ENCODE measurements around the gene OGFR. TPM values are rescaled to one million over a fixed set of nuclear protein-coding genes. Genes with fewer than 3 reads are reported as not detected.

The OGFR gene
- total RNA-seq, 1 donor from 2014 or later, result 20.6 TPM

DNA sequence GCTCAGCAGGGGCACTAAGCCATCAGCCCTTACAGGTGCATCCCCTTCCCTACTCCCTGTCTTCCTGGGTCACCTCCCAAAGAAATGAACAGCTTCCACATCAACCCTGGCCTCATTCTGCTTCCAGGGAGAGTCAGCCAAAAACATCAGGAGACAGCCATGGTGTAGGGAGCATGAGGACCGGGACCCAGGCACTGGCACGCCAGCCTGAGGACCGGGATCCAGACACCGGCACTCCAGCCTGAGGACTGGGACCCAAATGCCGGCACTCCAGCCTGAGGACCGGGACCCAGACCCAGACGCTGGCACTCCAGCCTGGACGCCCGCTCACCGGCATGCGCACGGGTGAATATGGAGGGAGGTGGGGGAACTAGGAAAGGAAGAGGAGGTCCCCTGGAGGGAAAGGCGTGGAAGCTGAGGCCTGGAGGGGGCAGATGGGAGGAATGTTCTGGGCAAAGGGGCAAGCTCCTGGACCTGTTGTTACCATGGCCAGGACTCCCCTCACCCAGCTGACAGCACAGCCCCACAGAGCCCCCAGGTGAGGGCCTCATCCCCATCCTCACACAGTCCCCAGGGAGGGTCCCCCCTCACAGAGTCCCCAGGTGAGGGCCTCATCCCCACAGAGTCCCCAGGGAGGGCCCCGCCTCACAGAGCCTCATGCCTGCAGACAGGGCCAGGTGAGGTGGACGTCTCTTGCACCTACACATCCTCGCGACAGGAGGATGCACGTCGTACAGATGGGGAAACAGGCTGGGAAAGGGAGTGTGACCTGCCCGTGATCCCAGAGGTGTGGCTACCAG, 34.3 kb upstream of the OGFR start:
- no peak for DNase-seq

DNA sequence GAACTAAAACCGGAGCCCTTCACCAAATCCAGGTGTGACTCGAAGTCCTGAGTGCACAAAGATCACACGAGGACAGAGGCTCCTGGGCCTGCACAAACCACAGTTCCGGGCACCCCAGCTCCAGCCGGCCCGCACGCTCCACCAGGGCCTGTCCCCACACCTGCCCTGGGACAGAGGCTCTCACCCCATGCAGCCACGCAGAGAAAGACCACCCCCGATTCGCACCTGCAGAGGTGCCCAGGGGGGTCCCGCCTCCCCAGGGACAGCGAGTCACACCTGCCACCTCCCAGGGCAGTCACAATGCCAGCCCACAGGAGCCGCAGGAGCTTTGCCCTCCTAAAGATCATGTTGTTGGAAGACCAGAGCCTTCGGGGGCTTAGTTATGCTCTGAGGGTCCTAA, 33.7 kb upstream of the OGFR start:
- DNase-seq, result no peak

DNA sequence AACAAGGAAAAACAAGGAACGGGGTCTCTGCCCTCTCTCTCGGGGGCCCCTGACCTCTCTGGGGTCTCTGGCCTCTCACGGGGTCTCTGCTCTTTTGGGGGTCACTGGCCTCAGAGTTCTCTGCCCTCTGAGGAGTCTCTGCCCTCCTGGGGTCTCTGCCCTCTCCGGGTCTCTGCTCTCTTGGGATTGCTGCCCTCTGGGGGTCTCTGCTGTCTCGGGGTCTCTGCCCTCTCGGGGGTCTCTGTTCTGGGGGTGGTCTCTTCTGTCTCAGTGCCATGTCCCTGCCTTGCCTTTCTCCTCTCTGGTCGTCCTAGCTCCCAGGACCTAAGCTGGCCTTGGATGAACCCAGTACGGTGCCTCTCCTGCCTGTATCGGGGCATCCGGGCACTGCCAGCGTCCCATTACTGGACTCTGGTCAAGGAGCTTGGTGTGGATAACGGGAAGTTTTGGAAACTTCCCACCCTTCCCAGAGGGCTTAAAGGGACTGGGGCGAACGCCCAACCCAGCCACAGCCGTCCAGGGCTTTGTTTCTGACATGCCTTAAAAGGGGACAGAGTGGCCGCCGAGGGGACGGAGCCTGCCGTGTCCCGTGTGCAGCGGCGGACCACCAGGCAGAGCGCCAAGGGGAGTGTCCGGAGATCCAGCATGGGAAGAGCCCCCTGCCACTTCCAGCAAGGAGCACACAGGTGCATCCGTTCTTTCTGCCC, 33.1 kb upstream of the OGFR start:
- no peak for DNase-seq

DNA sequence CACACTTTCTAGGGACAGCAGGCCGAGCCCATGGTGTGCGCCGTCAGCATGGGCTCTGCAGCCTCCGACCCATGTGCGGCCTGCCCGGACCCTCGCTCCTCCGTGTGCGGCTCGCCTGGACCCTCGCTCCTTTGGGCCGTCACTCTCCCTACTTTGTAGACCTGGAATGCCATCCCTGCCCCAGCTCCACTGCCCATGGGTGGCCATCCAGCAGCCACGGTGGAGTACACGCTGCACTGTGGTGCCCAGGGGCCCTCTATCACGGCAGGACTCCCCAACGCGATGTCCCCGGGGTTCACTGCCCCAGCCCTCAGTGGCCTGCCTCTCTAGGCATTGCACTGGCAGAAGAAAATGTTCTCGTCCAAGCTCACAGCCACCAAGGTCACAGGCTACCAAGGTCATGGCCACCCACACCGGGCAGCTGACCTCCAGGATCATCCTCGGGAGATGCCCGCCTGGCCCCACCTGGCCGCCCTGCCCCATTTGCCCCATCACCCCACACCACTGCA, 32.5 kb upstream of the OGFR start:
- no peak for DNase-seq

DNA sequence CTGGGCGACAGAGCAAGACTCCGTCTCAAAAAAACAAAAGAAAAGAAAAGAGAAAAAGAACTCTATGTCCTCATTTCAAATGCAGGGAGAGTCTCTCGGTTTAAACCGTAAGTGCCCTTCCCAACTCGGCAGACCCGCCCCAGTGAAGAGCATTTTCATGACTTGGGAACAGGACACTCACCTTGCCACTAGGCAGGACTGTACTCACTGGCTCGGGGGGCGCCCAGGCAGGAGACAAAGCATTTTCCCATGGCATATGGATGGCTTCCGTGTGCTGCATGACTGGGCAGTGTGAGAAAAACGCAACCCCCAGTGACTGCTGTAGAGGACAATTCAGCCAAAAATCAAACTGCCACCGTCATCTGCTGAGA, 32.0 kb upstream of the OGFR start:
- DNase-seq, result no peak

DNA sequence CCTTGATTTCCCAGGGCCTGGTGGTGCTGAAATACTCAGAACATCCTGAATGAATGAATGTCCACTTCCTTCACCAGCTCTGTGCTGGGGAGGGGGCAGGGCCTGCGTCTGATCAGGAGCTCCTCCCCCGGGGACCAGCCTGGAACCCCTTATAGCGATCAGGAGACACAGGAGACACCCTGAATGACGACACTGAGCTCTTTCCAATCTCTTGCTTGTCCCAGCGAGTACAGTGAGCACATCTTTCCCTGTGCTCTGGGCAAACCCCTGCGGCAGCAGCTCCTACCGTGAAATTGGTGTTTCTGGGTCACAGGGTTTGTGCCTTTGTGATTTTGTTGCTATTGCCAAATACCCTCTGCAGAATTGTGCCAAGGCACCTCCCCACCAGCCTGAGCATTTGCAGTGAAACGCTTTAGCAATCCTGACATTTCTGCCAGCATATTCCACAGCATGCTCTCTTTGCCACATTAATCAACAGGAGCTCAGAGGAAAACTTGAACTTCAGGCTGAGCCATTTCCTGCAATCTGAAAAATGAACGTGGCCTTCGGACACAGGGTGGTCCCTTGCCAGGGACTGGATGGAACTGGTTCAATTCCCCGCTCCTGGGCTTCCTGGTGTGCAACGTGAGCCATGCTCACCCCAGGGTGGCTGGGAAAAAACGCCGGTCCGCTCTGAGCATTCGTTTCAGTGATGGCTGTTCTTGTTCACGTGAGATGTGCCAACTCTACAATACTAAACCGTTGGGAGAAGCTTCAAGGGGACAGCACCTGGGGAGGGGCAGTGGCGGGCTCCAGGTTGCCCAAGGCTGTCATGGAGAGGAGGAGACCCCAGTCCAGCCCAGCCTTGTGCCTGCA, 31.4 kb upstream of the OGFR start:
- DNase-seq, result peak; percentile 90

DNA sequence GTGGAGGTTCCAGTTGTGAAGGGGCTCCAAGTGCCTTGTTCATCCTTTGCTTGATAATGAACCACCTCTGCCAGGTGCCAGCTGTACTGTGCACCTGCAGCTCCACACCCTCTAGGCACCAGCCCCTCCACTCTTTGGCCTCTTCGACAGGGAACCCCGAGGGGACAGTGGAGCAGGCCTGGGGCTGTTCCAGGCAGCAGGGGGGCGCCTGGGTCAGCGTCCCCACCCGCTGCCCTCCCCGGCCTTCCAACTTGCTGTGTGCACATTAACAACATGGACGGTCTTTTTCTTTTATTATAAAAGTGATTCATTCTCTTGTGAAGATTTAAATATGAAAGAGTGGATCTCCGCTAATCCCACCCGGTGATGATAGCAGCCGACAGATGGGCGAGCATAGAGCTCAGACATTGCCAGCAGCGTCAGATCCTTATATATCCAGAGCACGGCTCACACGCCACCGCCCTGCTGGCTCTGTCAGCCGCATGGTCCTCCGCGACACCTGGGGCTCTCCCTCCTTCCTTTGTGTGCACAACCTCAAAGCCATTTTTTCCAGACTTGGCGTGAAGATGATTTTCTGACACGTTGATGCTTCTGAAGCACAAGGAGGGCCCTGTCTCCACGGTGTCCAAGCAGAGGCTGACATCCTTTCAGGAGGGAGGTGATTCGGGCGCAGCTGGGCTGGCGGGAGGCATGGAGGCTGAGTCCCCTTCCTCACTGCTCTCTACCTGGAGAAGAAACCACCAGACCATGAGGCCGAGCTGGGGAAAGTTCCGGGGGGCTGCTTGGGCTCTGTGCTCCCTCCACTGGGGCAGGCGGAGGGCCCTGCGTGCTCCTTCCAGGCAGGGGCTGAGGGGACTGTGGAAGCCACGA, 30.6 kb upstream of the OGFR start:
- DNase-seq, result peak; percentile 88

DNA sequence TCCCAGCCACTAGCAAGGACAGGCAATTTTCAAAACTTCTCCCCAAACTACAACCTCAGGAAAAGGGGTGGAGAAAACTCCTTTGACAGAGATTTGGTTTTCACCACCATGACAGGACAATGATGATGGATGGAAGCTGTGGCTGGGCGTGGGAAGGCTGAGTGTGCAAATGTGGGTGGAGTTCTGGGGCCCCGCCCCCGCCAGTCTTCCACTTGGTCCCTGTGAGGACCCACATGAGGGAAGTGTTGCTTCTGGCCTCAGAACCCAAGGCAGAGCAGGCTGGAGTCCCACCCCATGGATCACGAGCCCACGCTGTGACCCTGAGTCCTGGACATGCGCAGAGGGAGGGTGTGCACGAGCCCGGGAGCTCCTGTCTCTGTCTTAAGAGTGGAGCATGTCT, 29.9 kb upstream of the OGFR start:
- no peak for DNase-seq

DNA sequence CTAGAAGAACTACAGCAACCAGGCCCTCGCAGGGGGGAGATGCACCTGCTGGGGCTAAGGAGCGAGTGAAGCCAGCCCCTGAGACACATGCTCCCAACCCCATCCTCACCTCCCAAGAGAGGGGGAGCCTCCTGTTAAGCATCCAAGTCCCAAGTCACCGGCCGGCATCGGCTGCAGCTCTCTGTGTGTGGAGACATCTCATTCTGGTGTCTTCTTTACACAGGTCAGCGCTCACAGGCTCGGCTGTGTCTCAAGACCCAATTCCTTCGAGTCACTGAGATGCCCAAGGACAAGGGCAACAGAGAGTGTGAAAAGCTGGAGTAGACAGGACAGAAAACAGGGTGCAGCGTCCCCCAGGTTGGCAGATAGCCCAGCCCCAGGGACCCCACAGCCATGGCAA, 29.4 kb upstream of the OGFR start:
- DNase-seq, result no peak

DNA sequence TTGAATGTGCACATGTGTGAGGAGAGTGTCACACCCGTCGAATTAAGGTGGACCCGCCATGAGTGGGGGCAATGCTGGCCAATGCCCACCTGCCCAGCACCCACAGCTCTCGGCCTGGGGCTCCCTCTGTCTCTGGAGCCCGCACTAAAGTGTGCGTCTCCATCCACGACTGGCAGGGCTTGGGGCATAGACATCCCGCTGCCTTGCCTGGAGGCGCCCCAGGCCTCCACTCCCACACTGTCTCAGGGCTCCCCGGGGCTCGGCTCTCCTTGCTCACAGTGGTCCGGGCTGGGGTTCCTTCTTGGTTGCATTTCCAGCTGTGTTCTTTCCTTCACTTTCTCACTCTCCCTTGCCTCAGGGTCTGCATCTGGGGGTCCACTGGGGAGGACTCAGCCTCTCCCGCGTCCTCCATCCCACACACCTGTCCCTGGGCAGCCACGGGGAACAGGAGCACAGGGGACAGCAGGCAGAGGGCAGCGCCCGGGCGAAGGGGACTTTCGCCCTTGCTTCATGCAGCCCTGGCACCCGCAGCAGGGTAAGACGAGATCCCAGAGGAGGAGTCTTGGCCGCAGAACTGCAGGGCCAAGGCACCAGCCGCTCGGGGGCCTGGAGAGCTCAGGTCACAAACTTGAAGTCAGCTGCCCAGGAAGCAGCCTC, 28.5 kb upstream of the OGFR start:
- DNase-seq, result no peak

DNA sequence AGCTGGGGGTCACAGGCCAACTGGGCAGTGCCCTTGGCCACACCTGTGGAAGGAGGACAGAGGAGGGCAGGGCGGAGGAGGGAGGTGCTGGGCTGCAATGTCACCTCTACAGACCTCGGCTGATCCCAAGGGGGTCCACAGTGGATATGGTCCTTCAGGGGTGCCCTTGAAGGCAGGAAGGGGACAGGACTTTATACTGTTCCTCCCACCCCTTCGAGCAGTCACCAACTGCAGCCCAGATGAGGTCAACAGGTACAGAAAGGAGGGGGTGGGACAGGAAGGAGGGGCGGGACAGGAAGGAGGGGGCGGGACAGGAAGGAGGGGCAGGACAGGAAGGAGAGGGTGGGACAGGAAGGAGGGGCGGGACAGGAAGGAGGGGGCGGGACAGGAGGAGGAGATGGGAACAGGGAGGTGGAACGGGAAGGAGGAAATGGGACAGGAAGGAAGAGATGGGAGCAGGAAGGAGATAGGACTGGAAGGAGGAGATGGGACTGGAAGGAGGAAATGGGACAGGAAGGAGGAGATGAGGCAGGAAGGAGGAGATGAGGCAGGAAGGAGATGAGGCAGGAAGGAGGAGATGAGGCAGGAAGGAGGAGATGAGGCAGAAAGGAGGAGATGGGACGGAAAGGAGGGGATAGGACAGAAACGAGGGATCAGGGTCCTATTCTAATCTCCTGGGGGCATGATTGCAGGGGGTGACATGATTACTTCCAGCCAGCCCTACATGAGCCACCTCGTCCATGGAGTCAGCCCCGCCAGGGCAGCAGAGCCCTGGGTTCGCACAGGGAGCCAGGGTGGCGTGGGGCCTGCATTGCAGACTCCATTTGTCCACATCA, 27.7 kb upstream of the OGFR start:
- no peak for DNase-seq

DNA sequence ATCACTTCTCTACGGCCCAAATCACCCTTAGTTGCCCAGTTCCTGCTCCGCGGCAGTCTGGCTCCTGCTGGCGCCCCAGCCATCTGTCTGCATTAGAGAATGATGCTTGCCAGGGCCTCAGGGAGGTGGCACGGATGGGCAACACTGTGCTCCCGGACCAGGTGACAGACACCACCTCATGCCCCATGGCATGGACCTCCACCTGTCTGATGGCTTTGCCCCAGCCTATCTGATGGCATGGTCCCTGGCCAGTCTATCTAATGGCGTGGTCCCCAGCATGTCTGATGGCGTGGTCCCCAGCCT, 27.2 kb upstream of the OGFR start:
- peak; percentile 71 for DNase-seq

DNA sequence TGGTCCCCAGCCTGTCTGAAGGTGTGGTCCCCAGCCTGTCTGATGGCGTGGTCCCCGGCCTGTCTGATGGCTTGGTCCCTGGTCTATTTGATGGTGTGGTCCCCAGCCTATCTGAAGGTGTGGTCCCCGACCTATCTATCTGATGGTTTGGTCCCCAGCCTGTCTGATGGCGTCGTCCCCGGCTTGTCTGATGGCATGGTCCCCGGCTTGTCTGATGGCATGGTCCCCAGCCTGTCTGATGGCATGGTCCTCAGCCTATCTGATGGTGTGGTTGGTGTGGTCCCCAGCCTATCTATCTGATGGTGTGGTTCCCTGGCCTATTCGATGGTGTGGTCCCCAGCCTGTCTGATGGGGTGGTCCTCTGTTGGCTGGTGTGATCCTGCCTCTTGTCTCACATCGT, 26.6 kb upstream of the OGFR start:
- no peak for DNase-seq

DNA sequence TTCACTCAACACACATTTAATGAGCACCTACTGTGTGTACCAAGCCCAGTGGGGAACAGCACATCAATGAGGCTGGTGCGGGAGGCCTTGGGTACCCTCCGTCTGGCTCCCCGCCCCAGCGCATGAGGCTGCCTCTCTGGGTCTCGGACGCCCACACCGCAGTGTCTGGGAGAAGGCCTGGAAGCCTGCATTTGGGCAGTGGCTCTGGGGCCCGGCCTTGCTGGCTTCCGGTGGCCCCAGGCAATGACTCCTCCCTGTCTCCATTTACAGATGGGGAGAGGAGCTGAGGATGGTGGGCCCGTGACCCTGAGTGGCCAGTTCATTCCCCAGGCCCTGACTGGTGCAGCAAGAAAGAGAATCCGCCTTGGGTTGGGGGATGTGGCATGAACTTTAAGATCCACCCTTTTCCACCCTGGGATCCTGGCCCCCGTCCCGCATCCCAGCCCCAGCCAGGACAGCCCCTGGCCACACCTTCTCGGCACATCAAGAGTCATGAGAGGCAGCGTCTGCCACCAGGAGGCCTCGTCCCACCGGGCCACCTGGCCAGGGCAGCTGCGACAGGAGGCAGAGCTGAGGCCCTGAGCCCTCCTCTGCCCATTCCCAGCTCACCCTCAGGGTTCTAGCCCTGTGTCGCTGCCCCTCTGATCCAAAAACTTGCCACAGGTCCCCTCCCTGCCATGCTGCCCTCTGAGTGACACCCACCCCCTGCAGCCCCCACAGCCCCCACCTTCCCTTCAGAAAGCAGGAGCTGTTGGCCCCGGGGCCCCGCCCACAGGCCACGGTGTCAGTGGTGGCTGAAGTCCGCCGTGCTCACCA, 25.8 kb upstream of the OGFR start:
- DNase-seq, result no peak

DNA sequence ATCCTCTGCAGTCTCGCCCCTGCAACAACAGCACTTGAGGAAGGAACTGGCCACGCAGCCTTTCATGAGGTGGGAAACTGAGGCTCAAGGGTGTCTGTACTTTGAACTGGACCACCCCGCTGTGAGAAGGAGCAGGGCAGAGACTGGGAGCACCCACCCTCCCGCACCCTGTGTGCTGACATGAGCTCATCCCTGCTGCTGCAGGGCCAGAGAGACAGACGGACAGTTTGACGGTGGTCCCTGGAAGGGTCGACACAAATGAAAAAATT, 25.3 kb upstream of the OGFR start:
- DNase-seq, result no peak

DNA sequence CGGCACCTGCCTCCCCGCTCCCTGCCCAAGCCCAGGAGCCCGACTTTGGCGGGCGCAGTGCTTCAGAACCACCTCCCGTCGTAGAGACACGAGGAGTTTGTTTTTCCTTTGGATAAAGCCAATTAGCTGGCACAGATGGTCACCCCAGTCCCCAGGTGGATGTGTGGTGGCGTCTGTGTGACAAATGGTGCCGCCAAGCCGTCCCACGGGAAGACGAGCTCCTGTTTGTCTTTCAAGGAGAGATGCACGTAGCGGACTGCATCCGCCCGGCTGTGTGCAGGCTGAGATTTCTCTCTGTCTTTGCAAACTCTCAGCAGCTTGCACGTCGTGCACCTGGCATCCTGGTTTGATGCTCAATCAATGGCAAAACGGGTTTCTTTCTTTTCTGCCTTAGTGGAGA, 24.4 kb upstream of the OGFR start:
- no peak for DNase-seq

DNA sequence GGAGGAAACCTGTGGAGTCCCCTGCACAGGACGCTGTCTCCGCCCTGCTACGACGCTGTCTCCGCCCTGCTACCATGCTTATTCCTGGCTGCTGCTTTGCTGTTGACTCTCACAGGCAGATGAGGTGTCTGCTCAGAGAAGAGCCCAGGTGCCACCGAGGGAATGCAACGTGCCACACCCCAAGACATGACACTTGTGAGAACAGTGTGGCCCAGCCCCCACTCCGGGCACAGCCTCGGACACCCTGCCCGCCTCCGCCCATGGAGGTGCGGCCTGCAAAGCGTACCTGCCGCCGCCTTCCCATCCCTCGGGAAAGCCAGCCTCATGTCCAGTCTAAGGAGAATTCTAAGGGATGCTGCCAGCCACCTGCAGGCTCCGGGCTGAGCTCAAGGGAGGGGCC, 23.9 kb upstream of the OGFR start:
- no peak for DNase-seq

DNA sequence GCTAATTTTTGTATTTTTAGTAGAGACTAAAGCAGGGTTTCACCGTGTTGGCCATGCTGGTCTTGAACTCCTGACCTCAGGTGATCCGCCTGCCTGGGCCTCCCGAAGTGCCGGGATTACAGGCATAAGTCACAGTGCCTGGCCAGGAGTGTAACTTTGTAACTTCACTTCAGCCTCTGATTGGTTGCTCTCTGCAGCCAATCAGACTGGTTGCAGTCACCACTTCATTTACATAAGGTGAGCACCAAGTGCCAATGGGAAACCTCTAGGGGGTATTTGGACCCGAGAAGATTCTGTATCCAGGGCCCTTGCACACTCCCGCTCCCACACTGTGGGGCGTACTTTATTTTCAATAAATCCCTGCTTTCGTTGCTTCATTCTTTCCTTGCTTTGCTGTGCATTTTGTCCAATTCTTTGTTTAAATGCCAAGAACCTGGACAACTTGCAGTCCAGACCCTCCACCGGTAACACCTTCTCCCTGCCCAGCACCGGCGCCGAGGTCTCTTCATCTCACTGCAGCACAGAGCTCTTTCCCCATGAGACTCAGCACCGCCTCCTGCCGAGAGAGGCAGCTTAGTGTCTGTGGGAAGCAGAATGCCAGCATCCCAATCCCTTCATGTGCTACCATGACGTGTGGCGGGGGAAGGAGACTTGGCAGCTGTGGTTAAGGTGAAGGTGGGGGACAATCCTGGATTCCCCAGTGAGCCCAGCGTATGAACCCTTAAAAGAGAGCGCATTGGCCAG, 22.3 kb upstream of the OGFR start:
- DNase-seq, result no peak

DNA sequence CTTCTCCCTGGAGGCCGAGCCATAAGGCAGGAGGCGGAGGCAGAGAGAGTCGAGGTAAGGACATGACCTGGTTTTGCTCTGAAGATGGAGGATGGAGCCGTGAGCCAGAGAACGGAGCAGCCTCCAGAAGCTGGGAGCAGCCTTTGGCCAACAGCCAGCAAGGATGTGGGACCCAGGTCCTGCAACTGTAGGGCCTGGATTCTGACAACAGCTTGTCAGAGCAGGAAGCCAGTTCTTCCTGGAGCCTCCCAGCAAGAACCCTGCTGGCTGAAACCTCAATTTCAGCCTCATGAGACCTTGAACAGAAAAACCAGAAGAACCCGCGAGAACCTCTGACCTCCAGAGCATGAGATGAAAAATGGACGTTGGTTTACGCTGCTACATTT, 21.7 kb upstream of the OGFR start:
- peak; percentile 75 for DNase-seq

Data from tongue (tissue), 2 donors.